Measurements from ENCODE around the gene INPP4B. TPM values are rescaled to one million over a fixed set of nuclear protein-coding genes. Genes with fewer than 3 reads are reported as not detected.

Gene INPP4B
- total and polyA plus RNA-seq, 2 of the 4 experiments (the other 2 are of a cell fraction), result 1.8 to 14.0 TPM

GRCh38 chr4:142663828-142664227 lies 182.3 kb downstream of the INPP4B start:
- no peak for ATAC-seq (ENCODE audit: low read depth)
- TF ChIP-seq ELK1 (IDR thresholded peaks at IDR 0.05; ENCODE audit: borderline replicate concordance, low read depth, low read length) (no peak), NFE2L2 (IDR thresholded peaks at IDR 0.05; ENCODE audit: low read depth, low read length) (no peak), RAD21 (IDR thresholded peaks at IDR 0.05; ENCODE audit: low read length) (no peak), RFX5 (IDR thresholded peaks at IDR 0.05; ENCODE audit: low read depth, low read length) (no peak), CTCF (conservative IDR thresholded peaks at IDR 0.05; ENCODE audit: low read depth, low read length) (no peak), SMC3 (IDR thresholded peaks at IDR 0.05; ENCODE audit: low read depth, low read length) (no peak), MAFK (IDR thresholded peaks at IDR 0.05; ENCODE audit: low read depth, low read length) (no peak), FOS (IDR thresholded peaks at IDR 0.05; ENCODE audit: low read depth, low read length) (no peak)
- TF ChIP-seq, protein P1, sequence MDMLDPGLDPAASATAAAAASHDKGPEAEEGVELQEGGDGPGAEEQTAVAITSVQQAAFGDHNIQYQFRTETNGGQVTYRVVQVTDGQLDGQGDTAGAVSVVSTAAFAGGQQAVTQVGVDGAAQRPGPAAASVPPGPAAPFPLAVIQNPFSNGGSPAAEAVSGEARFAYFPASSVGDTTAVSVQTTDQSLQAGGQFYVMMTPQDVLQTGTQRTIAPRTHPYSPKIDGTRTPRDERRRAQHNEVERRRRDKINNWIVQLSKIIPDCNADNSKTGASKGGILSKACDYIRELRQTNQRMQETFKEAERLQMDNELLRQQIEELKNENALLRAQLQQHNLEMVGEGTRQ (IDR thresholded peaks at IDR 0.05; ENCODE audit: low read depth, low read length), result no peak

More at GRCh38 chr4:142663828-142664227, 182.3 kb downstream of the INPP4B start:
- H3K79me1 ChIP-seq (ENCODE audit: low read depth in 1 of 2, low read length in 2 of 2), result no peaks in the 10 kb centered on the region
- H2BK15ac ChIP-seq (ENCODE audit: low read depth, low read length), result no peak overlapping the region
- ChIA-PET CTCF (no interaction called here), POLR2A (ENCODE audit: unreplicated experiment) (no interaction called here)
- H3K23ac ChIP-seq (ENCODE audit: low read depth, low read length), result no peak overlapping the region
- dilution Hi-C loops (cut with HindIII; ENCODE audit: low sequenced_read_pairs, unreplicated experiment), result no loop called here
- no peaks in the 10 kb centered on the region for H3K9me1 ChIP-seq (ENCODE audit: insufficient read depth, low read length)
- H4K8ac ChIP-seq (ENCODE audit: low read depth in 2 of 2, low read length in 2 of 2), result no peak overlapping the region
- H3K4me1 ChIP-seq (ENCODE audit: control insufficient read depth, insufficient read depth, low read length), result peaks cover 2% of the 10 kb centered on the region; the same call in 1 of the 2 replicates
- H3K9me3 ChIP-seq (ENCODE audit: control insufficient read depth, insufficient read depth, low read length), result peaks cover 7% of the 10 kb centered on the region; the same call in 1 of the 2 replicates
- no CpG with 5 or more reads among the region's 1 CpG for WGBS, 2 experiments (ENCODE audit: extremely low coverage in 2 of 2, insufficient read length in 1 of 2)
- H4K91ac ChIP-seq (ENCODE audit: insufficient read depth, low read depth, low read length), result no peak overlapping the region
- H2BK120ac ChIP-seq (ENCODE audit: low read depth, low read length), result no peak overlapping the region
- H4K20me1 ChIP-seq (ENCODE audit: insufficient read depth, low read length), result no peaks in the 10 kb centered on the region
- no TSS peak for BruUV-seq (replicated peaks)
- no peak overlapping the region for H2AFZ ChIP-seq (replicated peaks; ENCODE audit: low read length, poor library complexity)
- H3K36me3 ChIP-seq (ENCODE audit: control insufficient read depth, insufficient read depth, low read length), result 0 out of 2 replicates have a peak, but pooled peaks cover 2% of the 10 kb centered on the region
- H2AK5ac ChIP-seq (ENCODE audit: low read depth, low read length), result no peak overlapping the region
- intact Hi-C loops (cut with micrococcal nuclease), result no loop called here
- H2AK9ac ChIP-seq (replicated peaks; ENCODE audit: low read depth, low read length, poor library complexity), result no peak overlapping the region
- no peak overlapping the region for H3K27ac ChIP-seq (ENCODE audit: insufficient read depth, low read length)
- DNase-seq, result peak; percentile 18
- H3K56ac ChIP-seq (ENCODE audit: extremely low read depth, insufficient read depth, low read length), result no peak overlapping the region
- no peak overlapping the region for H3K4me2 ChIP-seq (ENCODE audit: low read depth, low read length)
- no peak overlapping the region for H2BK20ac ChIP-seq (ENCODE audit: low read depth, low read length)
- no peak overlapping the region for H3K9ac ChIP-seq (ENCODE audit: low read depth, low read length)
- no peak overlapping the region for H4K5ac ChIP-seq (ENCODE audit: low read depth, low read length)
- no peak overlapping the region for H3K14ac ChIP-seq (replicated peaks; ENCODE audit: low read depth, low read length)
- H2BK5ac ChIP-seq (ENCODE audit: low read depth, low read length, poor library complexity, severe bottlenecking), result no peak overlapping the region
- in situ Hi-C loops (cut with MboI; ENCODE audit: low sequenced_read_pairs), result no loop called here
- H3K4ac ChIP-seq (ENCODE audit: low read depth, low read length), result no peak overlapping the region
- H3K27me3 ChIP-seq (ENCODE audit: control insufficient read depth, insufficient read depth, low read length), result no peaks in the 10 kb centered on the region
- no peak overlapping the region for H3K18ac ChIP-seq (ENCODE audit: low read depth, low read length)
- H3K4me3 ChIP-seq (ENCODE audit: insufficient read depth, low read depth, low read length), result no peak overlapping the region
